ENCODE measurements around the gene TRIM26.

The TRIM26 gene

DNA sequence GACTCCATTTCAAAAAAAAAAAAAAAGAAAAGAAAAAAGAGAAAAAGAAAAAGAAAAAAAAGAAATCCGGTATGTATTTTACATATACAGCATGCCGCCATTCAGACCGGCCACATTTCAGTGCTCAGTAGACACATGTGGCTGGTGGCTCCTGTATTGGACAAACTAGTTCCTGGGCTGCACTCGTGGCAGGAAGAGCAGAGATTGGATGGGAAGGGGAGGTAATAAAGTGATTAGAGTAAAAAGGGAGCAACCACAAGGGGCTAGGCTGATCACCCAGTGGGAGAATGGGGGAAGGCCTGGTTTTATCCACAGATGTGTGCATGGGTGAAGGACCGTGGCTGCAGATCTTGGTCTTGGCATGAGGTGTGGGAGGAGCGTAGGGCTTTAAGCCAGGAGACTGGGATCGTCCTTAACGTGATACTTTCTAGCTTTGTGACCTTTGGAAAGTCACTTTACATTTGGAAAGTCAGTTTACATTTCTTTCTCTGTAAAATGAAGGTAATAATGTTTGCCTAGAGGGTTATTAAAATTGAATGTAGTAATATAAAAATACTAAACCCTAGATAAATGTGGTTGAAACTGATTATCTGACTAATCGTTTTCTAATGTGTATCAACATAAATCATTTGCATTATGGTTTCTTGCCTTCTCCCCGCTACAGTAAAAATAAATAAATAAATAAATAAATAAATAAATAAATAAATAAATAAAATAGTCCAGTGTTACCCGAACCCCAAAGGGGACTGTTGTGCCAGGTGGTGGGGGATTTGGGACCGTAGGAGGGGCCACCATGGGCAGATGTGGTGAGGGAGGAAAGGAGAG, 50.7 kb downstream of the TRIM26 start:
- H3K4me3 ChIP-seq (ENCODE audit: low read depth, low read length): no peak overlapping the region
- TF ChIP-seq, protein P1, sequence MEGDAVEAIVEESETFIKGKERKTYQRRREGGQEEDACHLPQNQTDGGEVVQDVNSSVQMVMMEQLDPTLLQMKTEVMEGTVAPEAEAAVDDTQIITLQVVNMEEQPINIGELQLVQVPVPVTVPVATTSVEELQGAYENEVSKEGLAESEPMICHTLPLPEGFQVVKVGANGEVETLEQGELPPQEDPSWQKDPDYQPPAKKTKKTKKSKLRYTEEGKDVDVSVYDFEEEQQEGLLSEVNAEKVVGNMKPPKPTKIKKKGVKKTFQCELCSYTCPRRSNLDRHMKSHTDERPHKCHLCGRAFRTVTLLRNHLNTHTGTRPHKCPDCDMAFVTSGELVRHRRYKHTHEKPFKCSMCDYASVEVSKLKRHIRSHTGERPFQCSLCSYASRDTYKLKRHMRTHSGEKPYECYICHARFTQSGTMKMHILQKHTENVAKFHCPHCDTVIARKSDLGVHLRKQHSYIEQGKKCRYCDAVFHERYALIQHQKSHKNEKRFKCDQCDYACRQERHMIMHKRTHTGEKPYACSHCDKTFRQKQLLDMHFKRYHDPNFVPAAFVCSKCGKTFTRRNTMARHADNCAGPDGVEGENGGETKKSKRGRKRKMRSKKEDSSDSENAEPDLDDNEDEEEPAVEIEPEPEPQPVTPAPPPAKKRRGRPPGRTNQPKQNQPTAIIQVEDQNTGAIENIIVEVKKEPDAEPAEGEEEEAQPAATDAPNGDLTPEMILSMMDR (IDR thresholded peaks at IDR 0.05; ENCODE audit: borderline replicate concordance, insufficient read depth, low read depth, low read length): no peak

DNA sequence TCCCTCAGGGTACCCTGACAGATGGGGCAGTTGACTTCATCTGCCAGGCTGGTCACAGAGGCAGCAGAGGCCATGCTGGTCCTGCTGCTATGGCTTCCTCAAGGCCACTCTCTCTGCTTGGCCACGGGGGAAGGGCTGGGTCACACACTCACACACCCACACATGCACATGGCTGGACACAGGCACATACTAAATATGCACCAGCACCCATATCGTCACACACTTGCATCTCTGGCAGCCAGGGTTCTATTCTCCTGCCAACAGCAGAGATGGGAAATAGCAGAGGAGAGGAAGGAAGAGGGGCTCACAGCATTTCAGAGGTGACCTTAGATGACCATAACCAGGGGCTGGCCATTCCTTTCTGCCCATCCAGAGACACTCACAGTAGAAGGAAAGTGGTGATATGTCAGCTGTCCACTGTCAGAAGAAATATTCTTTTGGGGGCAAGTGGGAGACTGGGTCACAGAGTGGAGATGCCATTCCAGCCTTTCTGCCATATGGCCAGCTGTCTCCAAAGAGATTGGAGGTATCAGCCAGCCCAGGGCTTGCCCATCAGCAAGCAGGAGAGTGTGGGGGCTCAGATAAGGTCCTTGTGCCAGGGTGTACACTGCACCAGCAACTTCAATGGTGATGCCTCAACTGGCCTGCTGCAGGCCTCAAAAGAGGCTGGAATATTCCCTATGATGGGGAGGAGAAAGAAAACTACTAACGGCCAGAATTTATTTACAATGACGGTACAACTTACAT, 52.2 kb downstream of the TRIM26 start, which contains the start of gene TRIM10:
Gene TRIM10 (minus strand): TSS at position 427 of the 747 bp plus-strand sequence. CDS start 353 bp downstream, at position 74.
- H3K4me3 ChIP-seq (ENCODE audit: low read depth, low read length): no peak within 1 kb of the TSS
- TF ChIP-seq, protein P1 (IDR thresholded peaks at IDR 0.05; ENCODE audit: borderline replicate concordance, insufficient read depth, low read depth, low read length): no peak

DNA sequence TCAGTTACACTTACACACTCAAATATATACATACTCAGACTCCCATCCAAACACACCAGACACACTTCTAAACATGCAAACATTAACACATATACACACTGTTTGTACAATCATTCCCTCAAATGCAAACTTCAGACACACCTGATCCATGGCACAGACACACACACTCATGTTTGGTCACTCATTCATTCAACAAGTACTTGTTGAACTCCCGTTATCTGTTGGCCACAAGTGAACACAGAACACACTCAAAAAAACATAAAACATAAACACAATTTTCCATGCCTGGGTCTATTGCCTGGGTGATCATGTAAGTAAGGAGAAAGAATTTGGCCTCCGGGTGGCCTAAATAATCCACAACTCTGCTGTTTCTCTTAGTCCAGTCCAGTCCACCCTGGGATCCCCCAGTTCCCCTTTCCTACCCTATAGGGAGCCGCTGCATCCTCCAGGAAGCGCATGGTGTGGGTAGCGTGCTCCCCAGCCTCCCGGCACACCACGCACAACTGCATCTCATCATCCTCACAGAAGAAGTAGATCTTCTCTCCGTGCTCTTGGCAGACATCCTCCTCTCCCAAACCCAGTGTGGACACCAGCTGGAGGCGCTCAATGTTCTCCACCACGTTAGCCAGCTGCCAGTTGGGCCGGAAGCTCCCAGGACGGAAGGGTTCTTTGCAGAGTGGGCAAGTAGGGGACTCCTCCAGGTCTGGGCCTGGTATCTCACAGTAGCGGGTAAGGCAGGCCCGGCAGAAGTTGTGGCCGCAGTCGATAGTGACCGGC, 53.0 kb downstream of the TRIM26 start:
- TF ChIP-seq, protein P1 (IDR thresholded peaks at IDR 0.05; ENCODE audit: borderline replicate concordance, insufficient read depth, low read depth, low read length): no peak
- no peak overlapping the region for H3K4me3 ChIP-seq (ENCODE audit: low read depth, low read length)

DNA sequence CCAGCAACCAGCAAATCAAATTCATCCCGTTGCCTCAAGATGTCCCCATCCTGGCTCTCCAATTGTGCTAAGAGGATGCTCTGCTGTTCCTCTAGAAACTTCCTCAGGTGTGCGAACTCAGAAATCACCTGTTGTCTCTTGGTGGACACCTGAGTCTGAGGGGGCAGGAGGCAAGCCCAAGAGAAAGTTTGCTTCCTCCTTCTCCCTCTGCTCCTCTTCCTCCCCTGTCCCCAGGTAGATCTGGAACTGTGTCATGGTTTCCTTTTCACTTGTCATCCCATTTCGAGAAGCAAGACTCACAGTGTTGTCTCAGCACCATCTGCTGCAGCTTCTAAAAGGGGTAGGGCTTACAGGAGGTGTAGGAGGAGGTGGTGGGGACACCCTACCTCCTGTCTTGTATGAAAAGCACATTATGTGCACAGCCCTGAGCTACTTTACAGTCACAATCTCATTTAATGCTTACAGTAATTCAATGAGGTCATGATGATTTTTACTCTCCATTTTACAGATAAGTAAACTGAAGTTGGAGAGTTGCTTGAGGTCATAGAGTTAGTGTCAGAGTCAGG, 54.6 kb downstream of the TRIM26 start:
- H3K4me3 ChIP-seq (ENCODE audit: low read depth, low read length): no peak overlapping the region
- TF ChIP-seq, protein P1 (IDR thresholded peaks at IDR 0.05; ENCODE audit: borderline replicate concordance, insufficient read depth, low read depth, low read length): no peak

DNA sequence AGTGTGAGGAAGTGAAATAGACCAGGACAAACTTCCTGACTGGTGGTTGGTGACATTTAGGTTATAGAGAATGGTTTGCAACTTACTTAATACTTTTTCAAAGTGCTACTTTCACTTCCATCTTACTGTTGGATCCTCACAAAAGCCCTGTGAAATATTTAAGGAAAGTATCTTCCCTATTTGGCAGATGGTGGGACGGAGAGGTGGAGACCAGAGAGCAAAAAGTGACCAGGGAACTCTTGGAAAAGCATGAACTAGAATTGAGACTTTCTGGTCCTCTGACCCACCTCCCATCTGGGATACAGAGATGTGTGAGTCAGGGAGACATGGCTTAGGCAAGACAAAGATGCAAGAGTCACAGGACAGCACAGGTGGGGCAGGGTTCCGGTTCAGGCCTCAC, 55.2 kb downstream of the TRIM26 start:
- no peak overlapping the region for H3K4me3 ChIP-seq (ENCODE audit: low read depth, low read length)
- TF ChIP-seq, protein P1 (IDR thresholded peaks at IDR 0.05; ENCODE audit: borderline replicate concordance, insufficient read depth, low read depth, low read length): no peak

DNA sequence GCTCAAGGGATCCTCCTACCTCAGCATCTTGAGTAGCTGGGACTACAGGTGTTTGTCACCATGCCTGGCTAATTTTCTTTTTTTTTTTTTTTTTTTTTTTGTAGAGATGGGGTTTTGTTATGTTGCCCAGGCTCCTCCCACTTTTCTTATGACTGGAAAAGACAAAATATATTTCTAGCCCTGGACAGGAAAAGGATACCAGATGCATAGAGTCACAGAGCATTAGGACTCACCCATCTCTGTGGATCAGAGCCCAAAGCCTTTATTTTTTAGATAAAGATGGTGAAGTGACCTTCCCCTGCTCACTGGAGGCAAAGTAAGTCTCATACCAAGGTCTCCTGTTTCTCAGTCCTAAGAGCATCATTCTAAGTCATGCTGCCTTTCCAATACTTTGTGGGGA, 55.6 kb downstream of the TRIM26 start:
- TF ChIP-seq, protein P1 (IDR thresholded peaks at IDR 0.05; ENCODE audit: borderline replicate concordance, insufficient read depth, low read depth, low read length): no peak
- no peak overlapping the region for H3K4me3 ChIP-seq (ENCODE audit: low read depth, low read length)
